Measurements from ENCODE around the gene PRELID1.

PRELID1 gene

DNA sequence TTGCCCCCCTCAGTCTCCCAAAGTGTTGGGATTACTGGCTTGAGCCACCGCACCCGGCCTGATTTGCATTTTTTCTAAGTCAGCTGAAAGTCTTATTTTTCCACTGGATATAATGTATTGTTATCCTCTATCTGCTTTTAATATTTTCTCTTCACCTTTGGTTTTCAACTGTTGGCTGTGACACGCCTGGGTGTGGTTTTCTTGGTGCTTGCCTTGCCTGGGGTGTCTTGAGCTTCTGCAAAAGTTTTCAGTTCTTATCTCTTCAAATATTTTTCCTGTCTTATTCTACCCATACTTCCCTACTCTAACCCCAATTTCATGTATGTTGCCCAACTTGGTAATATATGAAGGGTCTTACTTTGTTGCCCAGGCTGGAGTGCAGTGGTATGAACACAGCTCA lies 12.4 kb downstream of the PRELID1 start:
- TF ChIP-seq, protein P1, sequence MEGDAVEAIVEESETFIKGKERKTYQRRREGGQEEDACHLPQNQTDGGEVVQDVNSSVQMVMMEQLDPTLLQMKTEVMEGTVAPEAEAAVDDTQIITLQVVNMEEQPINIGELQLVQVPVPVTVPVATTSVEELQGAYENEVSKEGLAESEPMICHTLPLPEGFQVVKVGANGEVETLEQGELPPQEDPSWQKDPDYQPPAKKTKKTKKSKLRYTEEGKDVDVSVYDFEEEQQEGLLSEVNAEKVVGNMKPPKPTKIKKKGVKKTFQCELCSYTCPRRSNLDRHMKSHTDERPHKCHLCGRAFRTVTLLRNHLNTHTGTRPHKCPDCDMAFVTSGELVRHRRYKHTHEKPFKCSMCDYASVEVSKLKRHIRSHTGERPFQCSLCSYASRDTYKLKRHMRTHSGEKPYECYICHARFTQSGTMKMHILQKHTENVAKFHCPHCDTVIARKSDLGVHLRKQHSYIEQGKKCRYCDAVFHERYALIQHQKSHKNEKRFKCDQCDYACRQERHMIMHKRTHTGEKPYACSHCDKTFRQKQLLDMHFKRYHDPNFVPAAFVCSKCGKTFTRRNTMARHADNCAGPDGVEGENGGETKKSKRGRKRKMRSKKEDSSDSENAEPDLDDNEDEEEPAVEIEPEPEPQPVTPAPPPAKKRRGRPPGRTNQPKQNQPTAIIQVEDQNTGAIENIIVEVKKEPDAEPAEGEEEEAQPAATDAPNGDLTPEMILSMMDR (IDR thresholded peaks at IDR 0.05; ENCODE audit: control extremely low read depth, extremely low read depth, low read depth, missing control alignments) = no peak
- ChIA-PET CTCF (interaction anchor here (0.7 to 5.6 kb wide), 13 partner anchors 14 to 205 kb away, joined by 3 to 30 read pairs (median 5); partner anchors contain the start of gene DOK3), POLR2A (no interaction called here)
- DNase-seq (ENCODE audit: extremely low spot score) = no peak

DNA sequence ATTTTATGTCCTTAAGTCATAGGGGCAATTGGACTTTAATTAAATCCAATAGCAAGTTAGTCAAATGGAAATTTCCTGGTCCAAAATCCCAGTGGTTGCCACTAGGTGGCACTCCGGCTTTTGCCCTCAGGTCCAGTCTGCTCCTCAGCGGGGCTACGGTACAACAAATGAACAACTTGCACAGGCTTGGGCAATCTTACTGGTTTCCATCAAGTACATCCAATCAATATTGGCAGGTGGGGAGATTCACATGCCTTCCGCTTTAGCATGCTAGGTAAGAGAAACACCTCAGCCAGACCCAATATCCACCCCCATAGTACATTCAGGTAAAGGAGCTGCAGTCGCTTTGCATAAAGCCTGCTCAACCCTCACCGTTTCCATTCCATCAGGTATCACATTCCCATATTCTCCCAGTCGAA lies 14.4 kb downstream of the PRELID1 start:
- TF ChIP-seq, protein P1 (IDR thresholded peaks at IDR 0.05; ENCODE audit: control extremely low read depth, extremely low read depth, low read depth, missing control alignments) = peak; percentile 85
- CTCF ChIA-PET = interaction anchor here (0.6 to 5.6 kb wide), 30 partner anchors 8 to 183 kb away, joined by 3 to 44 read pairs (median 4); partner anchors contain the start of gene LMAN2

DNA sequence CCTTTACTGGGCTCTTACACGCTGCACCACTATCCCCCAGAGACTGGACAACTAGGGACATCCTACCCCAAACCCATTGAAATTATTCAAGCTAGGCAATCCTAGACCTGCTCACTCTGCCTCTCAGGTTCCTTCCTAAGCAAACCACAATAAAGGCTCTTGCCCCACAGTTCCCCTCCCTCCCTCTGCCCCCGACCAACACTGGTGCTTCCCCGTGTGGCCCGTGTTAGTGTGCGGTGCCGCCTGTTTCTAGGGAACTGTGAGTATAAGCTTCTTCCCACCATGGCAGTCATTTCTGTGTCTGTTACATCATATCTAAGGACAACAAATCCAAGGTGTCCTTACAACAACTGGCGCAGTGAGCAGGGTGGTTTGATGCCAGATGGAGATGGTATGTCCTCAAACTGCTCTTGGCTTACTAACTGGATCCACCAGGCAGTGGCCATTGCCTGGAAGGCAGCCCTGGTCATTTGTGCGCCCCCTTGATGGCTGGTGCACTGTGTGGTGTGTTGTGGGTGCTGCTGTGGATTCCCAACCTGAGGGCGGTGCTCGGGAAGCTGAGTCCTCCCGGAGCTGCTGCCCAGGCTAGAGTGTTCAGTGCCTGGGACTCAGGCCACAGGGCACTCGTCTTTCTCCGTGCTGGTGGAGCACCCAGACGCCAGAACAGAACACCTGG lies 16.5 kb downstream of the PRELID1 start:
- TF ChIP-seq, protein P1 (IDR thresholded peaks at IDR 0.05; ENCODE audit: control extremely low read depth, extremely low read depth, low read depth, missing control alignments) = no peak
- ChIA-PET CTCF (interaction anchor here (0.7 to 5.6 kb wide), 19 partner anchors 8 to 208 kb away, joined by 3 to 44 read pairs (median 5); partner anchors contain the start of gene LMAN2), POLR2A (no interaction called here)
- no peak for DNase-seq (ENCODE audit: extremely low spot score)

More for the DNA sequence above, 14.4 kb downstream of the PRELID1 start:
- POLR2A ChIA-PET = no interaction called here
- DNase-seq (ENCODE audit: extremely low spot score) = peak; percentile 70

DNA sequence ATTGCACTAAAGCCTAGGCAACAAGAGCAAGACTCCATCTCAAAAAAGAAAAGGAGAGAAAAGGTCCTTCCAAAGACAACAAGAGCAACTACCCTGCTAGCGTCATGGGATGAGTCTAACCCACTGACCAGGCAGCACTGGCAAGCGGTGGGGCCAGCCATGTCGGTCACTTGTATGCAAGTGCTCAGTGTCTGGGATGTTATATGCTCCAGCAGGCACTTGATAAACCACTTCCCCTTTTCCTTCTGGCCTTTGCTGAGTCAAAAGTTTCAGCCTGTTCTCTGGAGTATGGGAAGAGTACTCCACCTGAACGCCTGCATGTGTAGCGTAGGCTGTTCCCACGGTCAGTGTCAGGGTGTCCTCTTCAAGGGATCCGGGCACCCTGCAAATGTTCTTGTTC lies 17.3 kb downstream of the PRELID1 start:
- DNase-seq (ENCODE audit: extremely low spot score) = no peak
- TF ChIP-seq, protein P1 (IDR thresholded peaks at IDR 0.05; ENCODE audit: control extremely low read depth, extremely low read depth, low read depth, missing control alignments) = no peak
- POLR2A ChIA-PET = no interaction called here
- CTCF ChIA-PET = interaction anchor here (0.9 to 5.2 kb wide), 5 partner anchors 11 to 209 kb away, joined by 3 to 44 read pairs (median 5); no protein-coding TSS in a partner anchor

DNA sequence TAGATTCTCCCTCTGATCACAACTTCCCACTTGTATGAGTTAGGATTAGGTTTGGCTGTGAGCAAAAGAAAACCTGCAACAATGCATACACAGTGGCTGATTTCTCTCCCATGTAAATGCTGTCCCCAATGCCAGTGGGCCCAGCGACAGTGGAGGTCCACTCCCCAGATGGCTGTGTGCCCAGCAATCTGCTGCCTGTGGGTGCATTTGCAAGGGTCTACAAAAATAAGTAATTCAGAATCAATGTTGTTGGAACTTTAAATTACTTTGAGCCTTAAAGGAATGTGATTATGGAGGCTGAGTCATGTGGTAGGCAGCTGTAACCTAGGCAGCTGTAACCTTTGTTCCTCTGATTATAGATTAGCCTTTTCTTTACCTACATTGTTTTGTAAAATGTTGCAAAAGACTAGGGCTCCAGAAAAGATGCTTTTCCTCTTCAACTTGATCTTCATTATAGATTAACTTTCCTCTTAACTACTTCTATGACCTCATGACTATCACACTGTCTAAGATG lies 22.3 kb downstream of the PRELID1 start:
- POLR2A ChIA-PET = no interaction called here
- TF ChIP-seq, protein P1 (IDR thresholded peaks at IDR 0.05; ENCODE audit: control extremely low read depth, extremely low read depth, low read depth, missing control alignments) = no peak
- CTCF ChIA-PET = interaction anchor here (4.7 kb wide), 1 partner anchor 130 kb away, joined by 20 read pairs; no protein-coding TSS in a partner anchor
- DNase-seq (ENCODE audit: extremely low spot score) = no peak

DNA sequence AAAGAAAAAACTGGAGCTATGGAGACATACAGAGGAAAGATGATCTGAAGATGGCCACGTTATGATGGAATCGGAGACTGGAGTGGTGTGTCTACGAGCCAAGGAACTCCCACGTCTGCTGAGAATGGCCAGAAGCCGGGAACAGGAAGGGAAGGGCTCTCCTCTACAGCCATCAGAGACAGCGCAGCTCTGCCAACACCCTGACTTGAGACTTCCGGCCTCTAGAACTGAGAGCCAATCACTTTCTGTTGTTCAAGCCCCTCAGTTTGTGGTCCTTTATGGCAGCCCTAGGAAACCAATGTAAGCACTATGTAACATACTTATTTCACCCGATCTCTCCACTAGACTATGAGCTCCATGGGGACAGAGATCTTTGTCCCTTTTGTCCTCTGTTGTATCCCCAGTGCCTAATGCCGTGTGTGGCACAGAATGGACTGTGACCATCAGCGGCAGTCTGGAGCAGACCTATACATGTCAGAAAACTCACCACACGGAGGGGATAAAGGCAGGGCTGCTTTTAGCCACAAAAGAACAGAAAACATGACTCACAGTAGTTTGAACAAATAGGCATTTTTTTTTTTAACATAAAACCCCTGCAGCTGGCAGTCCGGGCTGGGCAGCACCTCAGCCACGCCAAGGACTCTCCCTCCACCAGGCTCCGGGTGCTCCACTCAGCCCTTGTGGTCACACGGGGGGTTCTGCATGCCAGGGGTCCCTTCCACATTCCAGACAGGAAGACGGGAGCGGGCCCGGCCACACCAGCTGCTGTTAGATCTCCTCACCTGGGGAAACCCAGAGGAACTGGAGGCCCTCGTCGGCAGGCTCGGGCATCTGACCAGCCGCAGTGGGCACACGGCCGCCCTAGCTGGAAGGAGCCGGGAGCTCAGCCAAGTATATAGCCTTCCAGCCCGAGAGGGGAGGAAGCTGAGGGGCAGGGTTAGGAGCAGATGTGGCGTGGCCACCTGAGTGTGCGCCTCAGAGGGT lies 24.2 kb downstream of the PRELID1 start:
- CTCF ChIA-PET = interaction anchor here (0.7 to 4.7 kb wide), 6 partner anchors 8 to 128 kb away, joined by 3 to 20 read pairs (median 7); no protein-coding TSS in a partner anchor
- no peak for DNase-seq (ENCODE audit: extremely low spot score)
- POLR2A ChIA-PET = no interaction called here
- TF ChIP-seq, protein P1 (IDR thresholded peaks at IDR 0.05; ENCODE audit: control extremely low read depth, extremely low read depth, low read depth, missing control alignments) = no peak

All from GM10248 (cell line).